Type B pancreatic cell (in vitro differentiated cells): Measurements from ENCODE around the gene PLPPR5. TPM values are rescaled to one million over a fixed set of nuclear protein-coding genes. Genes with fewer than 3 reads are reported as not detected.

Experiments used
- DNase-seq: peaks from one replicate; pipeline ENCODE4 v3.0.0; 2021; ENCODE audit warnings: mixed read lengths; ENCODE audit not compliant: unreplicated experiment; ENCODE audit errors: extremely low spot score
- H3K27ac Mint-ChIP-seq: 2 replicates; pipeline ENCODE4 v1.8.0; 2021; ENCODE audit warnings: mild to moderate bottlenecking, mixed read lengths
- H3K27me3 Mint-ChIP-seq: 2 replicates; pipeline ENCODE4 v1.8.0; 2021; ENCODE audit warnings: mixed read lengths
- H3K36me3 Mint-ChIP-seq: 2 replicates; pipeline ENCODE4 v1.8.0; 2021; ENCODE audit warnings: mixed read lengths
- H3K4me1 Mint-ChIP-seq: one replicate; pipeline ENCODE4 v1.8.0; 2021; ENCODE audit warnings: mixed read lengths; ENCODE audit not compliant: unreplicated experiment
- H3K4me3 Mint-ChIP-seq: 2 replicates; pipeline ENCODE4 v1.8.0; 2021; ENCODE audit warnings: mild to moderate bottlenecking, mixed read lengths
- H3K9me3 Mint-ChIP-seq: 2 replicates; pipeline ENCODE4 v1.8.0; 2021; ENCODE audit warnings: mixed read lengths
- CTCF ChIP-seq: fragments of 200-600 bp; sonication (generic); conservative IDR thresholded peaks from 2 replicates; pipeline ENCODE4 v1.5.0; 2021; ENCODE audit warnings: antibody characterized with exemption, mild to moderate bottlenecking
- total RNA-seq: library from RNA; stranded (reverse); gene quantifications from 2 replicates; pipeline ENCODE4 v1.2.1, GENCODE V29; 2021; ENCODE audit warnings: low replicate concordance

Gene PLPPR5
- total RNA-seq, 1 donor from 2014 or later = 5.9 TPM

GRCh38 chr1:98924977-98925376, 79.7 kb downstream of the PLPPR5 start:
- no peak for TF ChIP-seq CTCF
- peaks cover 5% of the 10 kb centered on the region for H3K4me1 Mint-ChIP-seq
- no peaks in the 10 kb centered on the region for H3K36me3 Mint-ChIP-seq
- no peaks in the 10 kb centered on the region for H3K9me3 Mint-ChIP-seq
- H3K4me3 Mint-ChIP-seq = no peak overlapping the region
- no peak overlapping the region for H3K27ac Mint-ChIP-seq
- DNase-seq = no peak
- H3K27me3 Mint-ChIP-seq = no peaks in the 10 kb centered on the region

GRCh38 chr1:98923667-98924066, 81.0 kb downstream of the PLPPR5 start:
- no peaks in the 10 kb centered on the region for H3K36me3 Mint-ChIP-seq
- H3K9me3 Mint-ChIP-seq = no peaks in the 10 kb centered on the region
- H3K4me1 Mint-ChIP-seq = no peaks in the 10 kb centered on the region
- H3K27me3 Mint-ChIP-seq = no peaks in the 10 kb centered on the region
- H3K4me3 Mint-ChIP-seq = no peak overlapping the region
- H3K27ac Mint-ChIP-seq = no peak overlapping the region
- no peak for DNase-seq
- TF ChIP-seq CTCF = no peak

GRCh38 chr1:98921817-98922216, 82.8 kb downstream of the PLPPR5 start:
- H3K9me3 Mint-ChIP-seq = no peaks in the 10 kb centered on the region
- TF ChIP-seq CTCF = no peak
- no peaks in the 10 kb centered on the region for H3K4me1 Mint-ChIP-seq
- no peak overlapping the region for H3K27ac Mint-ChIP-seq
- H3K4me3 Mint-ChIP-seq = no peak overlapping the region
- no peaks in the 10 kb centered on the region for H3K27me3 Mint-ChIP-seq
- no peak for DNase-seq
- no peaks in the 10 kb centered on the region for H3K36me3 Mint-ChIP-seq

- Mint-ChIP-seq H3K9me3 (no peaks in the 10 kb centered on the region), H3K36me3 (no peaks in the 10 kb centered on the region), H3K4me3 (no peak overlapping the region), H3K4me1 (no peaks in the 10 kb centered on the region), H3K27me3 (no peaks in the 10 kb centered on the region), H3K27ac (no peak overlapping the region)
- no peak for TF ChIP-seq CTCF
- no peak for DNase-seq
These were observed 84.1 kb downstream of the PLPPR5 start for GRCh38 chr1:98920441-98921110.

- Mint-ChIP-seq H3K27me3 (no peaks in the 10 kb centered on the region), H3K4me1 (no peaks in the 10 kb centered on the region), H3K4me3 (no peak overlapping the region), H3K36me3 (no peaks in the 10 kb centered on the region), H3K27ac (no peak overlapping the region), H3K9me3 (no peaks in the 10 kb centered on the region)
- TF ChIP-seq CTCF = no peak
- DNase-seq = no peak
These were observed 85.0 kb downstream of the PLPPR5 start for GRCh38 chr1:98919652-98920051.

- H3K9me3 Mint-ChIP-seq = no peaks in the 10 kb centered on the region
- TF ChIP-seq CTCF = no peak
These were observed 85.5 kb downstream of the PLPPR5 start for GRCh38 chr1:98919211-98919610.

More at GRCh38 chr1:98919211-98919610, 85.5 kb downstream of the PLPPR5 start:
- Mint-ChIP-seq H3K36me3 (no peaks in the 10 kb centered on the region), H3K4me1 (no peaks in the 10 kb centered on the region), H3K4me3 (no peak overlapping the region), H3K27me3 (no peaks in the 10 kb centered on the region), H3K27ac (no peak overlapping the region)
- no peak for DNase-seq
